HL-60 (cell line): ENCODE results near the gene SCG3.

Source experiments
- DNase-seq, 2 experiments: peaks; one replicate each; pipeline ENCODE4 v3.0.0-alpha.2; 2010 to 2020; ENCODE audit warnings: low read depth in 1 of 2, low spot score in 1 of 2
- H3K27ac ChIP-seq: fragments of 250-450 bp; sonication (Bioruptor Pico); replicated peaks from 2 replicates; pipeline ENCODE4 v1.5.1; 2020; ENCODE audit warnings: mild to moderate bottlenecking, moderate library complexity
- H3K27me3 ChIP-seq: fragments of 250-450 bp; sonication (Bioruptor Pico); 2 replicates; pipeline ENCODE4 v1.5.1; 2021; ENCODE audit warnings: mild to moderate bottlenecking, moderate library complexity; ENCODE audit not compliant: insufficient read depth, poor library complexity, severe bottlenecking
- H3K4me3 ChIP-seq: replicated peaks from 2 replicates; pipeline ENCODE4 v1.5.1; 2011; ENCODE audit warnings: mild to moderate bottlenecking, control low read depth, low read length; ENCODE audit not compliant: insufficient read depth
- CTCF ChIP-seq: IDR thresholded peaks from one replicate; pipeline ENCODE4 v1.5.1; 2011; ENCODE audit warnings: low read length, control low read depth, inconsistent platforms; ENCODE audit not compliant: insufficient read depth
- GABPA ChIP-seq: IDR thresholded peaks from 2 replicates; pipeline ENCODE4 v1.6.1; 2012; ENCODE audit warnings: low read depth
- POLR2AphosphoS5 ChIP-seq: IDR thresholded peaks from 2 replicates; pipeline ENCODE4 v1.6.1; 2012; ENCODE audit warnings: low read depth
- REST ChIP-seq: IDR thresholded peaks from 2 replicates; pipeline ENCODE4 v1.6.1; 2012; ENCODE audit warnings: low read depth; ENCODE audit not compliant: insufficient replicate concordance
- SPI1 ChIP-seq: IDR thresholded peaks from 2 replicates; pipeline ENCODE4 v1.6.1; 2012; ENCODE audit warnings: low read depth, mild to moderate bottlenecking, borderline replicate concordance

SCG3 gene

GRCh38 chr15:51759557-51760070 lies 78.3 kb downstream of the SCG3 start:
- Histone ChIP-seq H3K4me3 (no peak overlapping the region), H3K27ac (no peak overlapping the region), H3K27me3 (no peaks in the 10 kb centered on the region)
- DNase-seq: peak in 1 of 2 experiments; percentile 61
- TF ChIP-seq GABPA: no peak
- no peak for TF ChIP-seq SPI1
- TF ChIP-seq REST: no peak
- no peak for TF ChIP-seq POLR2AphosphoS5
- no peak for TF ChIP-seq CTCF

GRCh38 chr15:51760805-51761204 lies 79.5 kb downstream of the SCG3 start:
- TF ChIP-seq POLR2AphosphoS5 (no peak), SPI1 (peak; percentile 92)
- Histone ChIP-seq H3K4me3 (no peak overlapping the region), H3K27me3 (no peaks in the 10 kb centered on the region), H3K27ac (no peak overlapping the region)
- DNase-seq: no peak

- no peak overlapping the region for H3K27ac ChIP-seq
- DNase-seq: no peak
- no peak overlapping the region for H3K4me3 ChIP-seq
- no peak for TF ChIP-seq CTCF
- TF ChIP-seq GABPA: no peak
- no peak for TF ChIP-seq SPI1
- no peak for TF ChIP-seq POLR2AphosphoS5
- TF ChIP-seq REST: no peak
- H3K27me3 ChIP-seq: no peaks in the 10 kb centered on the region
Measured at GRCh38 chr15:51765751-51766150, 84.4 kb downstream of the SCG3 start.

GRCh38 chr15:51766341-51766740 lies 85.0 kb downstream of the SCG3 start:
- no peak for DNase-seq
- Histone ChIP-seq H3K4me3 (no peak overlapping the region), H3K27ac (no peak overlapping the region), H3K27me3 (no peaks in the 10 kb centered on the region)
- TF ChIP-seq GABPA (no peak), CTCF (no peak), SPI1 (peak; percentile 33; the same call in 1 of the 2 replicates)
